Measurements from ENCODE around the gene UBE2M.

UBE2M gene

DNA sequence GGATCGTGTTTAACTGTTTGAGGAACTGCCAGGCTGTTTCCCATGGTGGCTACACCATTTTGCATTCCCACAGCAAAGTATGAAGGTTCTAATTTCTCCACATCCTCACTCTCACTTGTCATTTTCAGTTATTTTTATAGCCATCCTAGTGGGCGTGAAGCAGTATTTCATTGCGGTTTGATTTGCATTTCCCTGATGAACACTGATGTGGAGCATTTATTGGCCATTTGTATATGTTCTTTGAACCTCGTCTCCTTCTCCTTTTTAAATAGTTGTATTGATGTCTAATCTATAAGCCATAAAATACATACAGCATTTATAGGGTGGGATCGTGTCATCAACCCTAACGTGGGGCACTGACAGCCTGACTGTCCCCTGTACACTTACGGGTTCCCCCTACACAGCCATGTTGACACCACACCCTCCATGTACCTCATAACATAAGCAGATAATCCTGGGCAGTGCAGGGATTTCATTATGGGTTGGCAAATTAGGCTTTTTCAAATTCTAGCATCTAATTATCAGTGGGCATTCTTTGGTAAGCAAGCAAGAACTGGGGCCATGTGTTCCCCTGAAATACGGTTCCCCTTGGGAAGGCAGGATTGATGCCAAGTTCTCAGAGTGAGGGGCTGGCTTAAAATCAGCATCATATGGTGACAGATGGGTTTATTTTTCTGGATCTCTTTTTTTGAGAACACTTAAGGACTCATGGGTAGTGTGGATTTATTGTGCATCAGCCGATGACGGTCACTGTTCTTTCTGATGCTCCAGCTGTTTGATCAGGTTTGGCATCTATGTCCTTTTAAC, 27.2 kb downstream of the UBE2M start:
- Histone ChIP-seq H3K4me1 (ENCODE audit: control insufficient read depth, insufficient read depth, low read length, unreplicated experiment) (no peaks in the 10 kb centered on the region), H3K27ac (ENCODE audit: low read depth, low read length) (no peak overlapping the region), H3K36me3 (ENCODE audit: insufficient read depth, low read length) (no peaks in the 10 kb centered on the region), H2AFZ (ENCODE audit: low read length, unreplicated experiment) (no peak overlapping the region), H3K27me3 (ENCODE audit: insufficient read depth, low read length) (peaks cover 20% of the 10 kb centered on the region; the same call in 1 of the 2 replicates), H3K79me2 (ENCODE audit: control insufficient read depth, insufficient read depth, low read length, unreplicated experiment) (no peaks in the 10 kb centered on the region), H3K4me3 (ENCODE audit: low read depth, low read length) (no peak overlapping the region)

DNA sequence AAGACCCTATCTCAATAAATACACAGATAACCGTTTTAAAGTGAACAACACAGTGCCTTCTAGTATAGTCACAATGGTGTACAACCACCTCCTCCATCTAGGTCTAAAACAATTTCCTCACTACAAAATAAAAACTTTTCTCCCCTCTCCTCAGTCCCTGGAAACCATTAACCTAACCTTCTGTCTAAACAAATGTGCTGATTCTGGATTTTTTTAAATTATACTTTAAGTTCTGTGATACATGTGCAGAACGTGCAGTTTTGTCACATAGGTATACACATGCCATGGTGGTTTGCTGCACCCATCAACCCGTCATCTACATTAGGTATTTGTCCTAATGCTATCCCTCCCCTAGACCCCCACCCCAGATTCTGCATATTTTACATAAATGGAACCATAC, 29.0 kb downstream of the UBE2M start:
- H3K27me3 ChIP-seq (ENCODE audit: insufficient read depth, low read length): peaks cover 20% of the 10 kb centered on the region; the same call in 1 of the 2 replicates
- H3K4me3 ChIP-seq (ENCODE audit: low read depth, low read length): no peak overlapping the region
- no peak overlapping the region for H3K27ac ChIP-seq (ENCODE audit: low read depth, low read length)
- no peak overlapping the region for H2AFZ ChIP-seq (ENCODE audit: low read length, unreplicated experiment)
- no peaks in the 10 kb centered on the region for H3K79me2 ChIP-seq (ENCODE audit: control insufficient read depth, insufficient read depth, low read length, unreplicated experiment)
- no peaks in the 10 kb centered on the region for H3K4me1 ChIP-seq (ENCODE audit: control insufficient read depth, insufficient read depth, low read length, unreplicated experiment)
- H3K36me3 ChIP-seq (ENCODE audit: insufficient read depth, low read length): no peaks in the 10 kb centered on the region

GRCh38 chr19:58522709-58523108, 35.7 kb downstream of the UBE2M start:
- no peak overlapping the region for H3K4me3 ChIP-seq (ENCODE audit: low read depth, low read length)
- no peak overlapping the region for H2AFZ ChIP-seq (ENCODE audit: low read length, unreplicated experiment)
- H3K27me3 ChIP-seq (ENCODE audit: insufficient read depth, low read length): no peaks in the 10 kb centered on the region
- H3K4me1 ChIP-seq (ENCODE audit: control insufficient read depth, insufficient read depth, low read length, unreplicated experiment): peaks cover 6% of the 10 kb centered on the region
- no peak overlapping the region for H3K27ac ChIP-seq (ENCODE audit: low read depth, low read length)
- no peaks in the 10 kb centered on the region for H3K36me3 ChIP-seq (ENCODE audit: insufficient read depth, low read length)
- peaks cover 10% of the 10 kb centered on the region for H3K79me2 ChIP-seq (ENCODE audit: control insufficient read depth, insufficient read depth, low read length, unreplicated experiment)

- Histone ChIP-seq H3K4me3 (ENCODE audit: low read depth, low read length) (no peak overlapping the region), H3K79me2 (ENCODE audit: control insufficient read depth, insufficient read depth, low read length, unreplicated experiment) (peaks cover 18% of the 10 kb centered on the region), H3K27me3 (ENCODE audit: insufficient read depth, low read length) (no peaks in the 10 kb centered on the region), H3K4me1 (ENCODE audit: control insufficient read depth, insufficient read depth, low read length, unreplicated experiment) (peaks cover 6% of the 10 kb centered on the region), H2AFZ (ENCODE audit: low read length, unreplicated experiment) (no peak overlapping the region), H3K27ac (ENCODE audit: low read depth, low read length) (no peak overlapping the region), H3K36me3 (ENCODE audit: insufficient read depth, low read length) (no peaks in the 10 kb centered on the region)
These were observed 36.8 kb downstream of the UBE2M start for GRCh38 chr19:58521651-58522050.

GRCh38 chr19:58520257-58520599, 38.2 kb downstream of the UBE2M start:
- H3K27me3 ChIP-seq (ENCODE audit: insufficient read depth, low read length): no peaks in the 10 kb centered on the region
- peaks cover 6% of the 10 kb centered on the region for H3K4me1 ChIP-seq (ENCODE audit: control insufficient read depth, insufficient read depth, low read length, unreplicated experiment)
- peak overlapping the region; percentile 82 for H3K4me3 ChIP-seq (ENCODE audit: low read depth, low read length)
- H3K27ac ChIP-seq (ENCODE audit: low read depth, low read length): peak overlapping the region; percentile 77
- peaks cover 21% of the 10 kb centered on the region for H3K79me2 ChIP-seq (ENCODE audit: control insufficient read depth, insufficient read depth, low read length, unreplicated experiment)
- H2AFZ ChIP-seq (ENCODE audit: low read length, unreplicated experiment): peak overlapping the region; percentile 20
- no peaks in the 10 kb centered on the region for H3K36me3 ChIP-seq (ENCODE audit: insufficient read depth, low read length)

DNA sequence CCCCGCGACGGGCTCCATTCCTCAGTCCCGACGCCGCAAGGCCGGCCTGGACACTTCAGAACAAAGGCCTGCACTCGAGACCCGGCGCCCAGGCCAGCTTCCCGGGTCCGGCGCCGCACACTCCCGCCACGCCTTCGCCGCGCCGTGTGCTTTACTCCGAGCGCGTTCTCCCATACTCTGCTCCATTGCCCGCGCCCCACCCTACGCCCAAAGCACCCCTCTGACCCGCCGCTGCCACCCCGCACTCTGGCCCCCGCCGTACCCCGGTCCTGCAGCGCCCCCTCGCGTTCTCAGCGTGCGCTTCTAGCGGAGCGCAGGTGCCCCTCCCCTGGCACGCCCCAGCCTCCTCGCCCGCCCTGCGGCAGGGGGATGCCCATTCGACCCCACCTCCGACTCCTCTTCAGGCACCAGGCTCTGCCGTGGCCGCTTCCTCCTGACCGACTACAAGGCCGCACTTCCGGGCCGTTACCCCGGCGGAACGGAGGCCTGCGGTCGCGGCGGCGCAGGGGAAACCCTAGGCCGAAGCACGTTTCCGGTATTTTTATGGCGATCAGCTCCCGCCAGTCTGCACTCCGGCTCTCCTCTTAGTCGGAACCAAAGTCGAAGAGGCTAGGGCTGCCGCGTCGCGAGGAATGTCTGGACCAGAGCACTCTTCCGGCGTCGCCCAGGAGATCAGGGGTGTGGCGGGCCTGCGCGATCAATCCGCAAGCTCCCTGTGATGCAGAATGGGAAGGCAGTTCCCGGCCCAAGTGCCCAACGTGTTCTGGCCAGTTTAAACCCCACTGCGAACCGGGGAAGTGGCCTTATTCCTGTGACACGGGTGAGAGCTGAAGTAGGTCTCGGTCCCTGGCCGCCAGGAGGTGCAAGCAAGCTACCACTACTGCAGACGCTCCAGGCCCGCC, 38.8 kb downstream of the UBE2M start, which contains the start of gene ZBTB45:
Gene ZBTB45, minus strand, starts transcription at position 456 of the 902 bp plus-strand sequence. CDS start 2,137 bp downstream, outside the sequence.
- Histone ChIP-seq H3K36me3 (ENCODE audit: insufficient read depth, low read length) (no peaks in the 10 kb centered on the region), H2AFZ (ENCODE audit: low read length, unreplicated experiment) (peak within 1 kb of the TSS; percentile 37), H3K79me2 (ENCODE audit: control insufficient read depth, insufficient read depth, low read length, unreplicated experiment) (peaks cover 21% of the 10 kb centered on the region), H3K4me3 (ENCODE audit: low read depth, low read length) (peak within 1 kb of the TSS; percentile 82), H3K27me3 (ENCODE audit: insufficient read depth, low read length) (no peaks in the 10 kb centered on the region), H3K4me1 (ENCODE audit: control insufficient read depth, insufficient read depth, low read length, unreplicated experiment) (peaks cover 6% of the 10 kb centered on the region), H3K27ac (ENCODE audit: low read depth, low read length) (peak within 1 kb of the TSS; percentile 77)

DNA sequence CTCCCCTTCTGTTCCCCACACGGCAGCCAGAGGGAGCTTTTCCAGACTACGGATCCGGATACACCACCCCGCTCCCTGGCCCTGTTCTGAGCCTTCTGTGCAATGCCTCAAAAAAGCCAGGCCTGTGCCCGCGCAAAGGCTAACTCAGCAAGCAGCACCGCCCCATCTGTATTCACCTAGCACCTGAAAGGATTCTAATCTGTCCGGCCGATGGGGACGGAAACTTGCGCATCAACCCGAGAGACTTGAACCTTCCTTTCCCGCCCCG, 39.4 kb downstream of the UBE2M start:
- H3K4me1 ChIP-seq (ENCODE audit: control insufficient read depth, insufficient read depth, low read length, unreplicated experiment): peaks cover 6% of the 10 kb centered on the region
- peak overlapping the region; percentile 37 for H2AFZ ChIP-seq (ENCODE audit: low read length, unreplicated experiment)

DNA sequence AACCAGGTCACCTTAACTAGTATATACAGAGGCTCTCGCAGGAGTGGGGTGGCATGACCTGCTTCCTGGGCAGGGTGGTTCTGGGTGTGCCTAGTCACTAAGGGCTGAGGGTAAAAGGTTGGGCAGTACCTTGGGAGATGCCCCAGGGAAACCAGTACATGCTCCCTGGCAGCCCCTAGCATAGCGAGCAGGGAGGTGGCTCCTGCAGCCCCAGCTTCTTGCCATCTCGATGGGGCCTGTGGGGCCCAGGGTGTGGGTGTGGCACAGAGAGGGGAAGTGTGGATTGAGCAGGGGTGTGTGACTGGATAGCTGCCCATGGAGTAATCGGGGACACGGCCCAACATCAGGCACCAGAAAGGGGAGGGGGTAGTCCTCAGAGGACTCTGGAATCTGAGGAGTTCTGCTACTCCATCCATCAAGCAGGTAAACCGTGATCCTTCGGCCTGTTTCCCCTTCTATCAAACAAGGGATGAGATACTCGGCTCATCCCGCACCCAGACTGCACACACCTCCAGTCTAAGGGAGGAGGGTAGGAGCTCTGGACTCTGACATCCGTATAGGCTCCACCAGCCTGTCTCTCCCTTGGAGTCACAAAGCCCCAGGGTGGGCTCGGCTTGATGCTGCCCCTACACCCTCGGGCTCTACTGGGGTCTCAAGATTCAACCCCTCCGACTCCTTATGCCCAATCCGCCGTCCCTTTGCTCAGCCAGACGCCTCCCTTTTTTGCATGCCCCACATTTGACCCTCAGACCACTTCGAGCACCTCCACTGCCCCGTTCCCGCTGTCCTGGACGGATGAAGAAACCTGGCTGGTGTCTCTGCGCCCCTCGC, 39.9 kb downstream of the UBE2M start:
- Histone ChIP-seq H3K27ac (ENCODE audit: low read depth, low read length) (peak overlapping the region; percentile 77; the same call in 1 of the 2 replicates), H2AFZ (ENCODE audit: low read length, unreplicated experiment) (no peak overlapping the region), H3K79me2 (ENCODE audit: control insufficient read depth, insufficient read depth, low read length, unreplicated experiment) (peaks cover 25% of the 10 kb centered on the region)

More for the DNA sequence above, 39.4 kb downstream of the UBE2M start:
- Histone ChIP-seq H3K27ac (ENCODE audit: low read depth, low read length) (peak overlapping the region; percentile 77), H3K4me3 (ENCODE audit: low read depth, low read length) (peak overlapping the region; percentile 82), H3K36me3 (ENCODE audit: insufficient read depth, low read length) (no peaks in the 10 kb centered on the region), H3K27me3 (ENCODE audit: insufficient read depth, low read length) (no peaks in the 10 kb centered on the region), H3K79me2 (ENCODE audit: control insufficient read depth, insufficient read depth, low read length, unreplicated experiment) (peaks cover 25% of the 10 kb centered on the region)

GRCh38 chr19:58516964-58517833, 41.2 kb downstream of the UBE2M start:
- Histone ChIP-seq H3K4me1 (ENCODE audit: control insufficient read depth, insufficient read depth, low read length, unreplicated experiment) (peaks cover 6% of the 10 kb centered on the region), H3K27me3 (ENCODE audit: insufficient read depth, low read length) (no peaks in the 10 kb centered on the region), H3K27ac (ENCODE audit: low read depth, low read length) (no peak overlapping the region), H3K4me3 (ENCODE audit: low read depth, low read length) (no peak overlapping the region), H3K36me3 (ENCODE audit: insufficient read depth, low read length) (no peaks in the 10 kb centered on the region), H3K79me2 (ENCODE audit: control insufficient read depth, insufficient read depth, low read length, unreplicated experiment) (peaks cover 25% of the 10 kb centered on the region), H2AFZ (ENCODE audit: low read length, unreplicated experiment) (no peak overlapping the region)

More for the DNA sequence above, 39.9 kb downstream of the UBE2M start:
- no peaks in the 10 kb centered on the region for H3K36me3 ChIP-seq (ENCODE audit: insufficient read depth, low read length)
- no peaks in the 10 kb centered on the region for H3K27me3 ChIP-seq (ENCODE audit: insufficient read depth, low read length)
- H3K4me1 ChIP-seq (ENCODE audit: control insufficient read depth, insufficient read depth, low read length, unreplicated experiment): peaks cover 6% of the 10 kb centered on the region
- H3K4me3 ChIP-seq (ENCODE audit: low read depth, low read length): peak overlapping the region; percentile 82
